GM19023 (cell line): ENCODE results near the gene MTX2.
"Not testable (repeated sequence)": the region's sequence is repeated elsewhere in the genome, so short reads cannot be mapped to it uniquely, and the experiment has no call there.

Experiments used
- ATAC-seq: cut with Tn5 transposase; IDR thresholded peaks from one replicate; pipeline ENCODE4 v1.9.1; 2021; ENCODE audit warnings: mild to moderate bottlenecking, moderate library complexity; ENCODE audit not compliant: unreplicated experiment

The MTX2 gene

DNA sequence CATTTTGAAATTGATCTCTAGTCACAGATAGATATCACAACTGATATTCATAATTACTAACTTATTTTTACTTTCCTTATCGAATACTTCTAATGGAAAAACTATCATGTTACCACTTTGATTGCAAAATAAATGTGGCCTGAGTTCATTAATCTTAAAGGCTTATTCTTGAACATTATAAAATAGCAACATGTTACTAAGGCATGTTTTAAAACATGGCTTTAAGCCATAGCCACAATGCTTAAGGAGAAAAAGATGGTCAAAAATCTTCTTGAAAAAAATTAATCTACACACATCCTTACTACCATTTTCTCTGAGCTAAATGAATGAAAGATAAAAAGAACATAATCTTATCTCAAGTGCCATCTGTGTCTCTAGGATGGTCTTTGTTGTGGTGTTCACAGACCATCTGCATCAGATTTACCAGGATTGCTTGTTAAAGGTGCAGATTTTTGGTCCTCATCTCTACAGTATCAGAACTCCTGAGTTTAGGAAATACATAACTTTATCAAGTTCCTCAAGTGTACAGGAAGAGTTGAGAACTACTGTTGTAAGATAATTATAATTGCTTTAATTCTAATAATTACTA, 15.3 kb downstream of the MTX2 start:
- ATAC-seq = no peak

DNA sequence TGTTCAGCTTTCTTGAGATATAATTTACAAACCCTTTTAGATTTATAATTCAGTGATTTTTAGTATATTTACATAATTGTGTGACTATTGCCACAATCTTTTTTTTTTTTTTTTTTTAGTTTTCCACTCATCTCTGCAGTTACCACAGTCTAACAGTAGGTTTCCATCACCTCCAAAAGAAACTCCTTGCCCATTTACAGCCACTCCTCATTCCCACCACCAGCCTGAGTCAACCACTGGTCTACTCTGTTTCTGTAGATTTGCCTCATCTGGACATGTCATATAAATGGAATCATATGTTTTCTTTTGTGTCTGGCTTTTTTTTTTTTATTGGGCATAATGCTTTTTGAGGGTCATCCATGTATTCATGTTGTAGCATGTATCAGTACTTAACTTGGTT, 16.1 kb downstream of the MTX2 start:
- ATAC-seq = no peak

DNA sequence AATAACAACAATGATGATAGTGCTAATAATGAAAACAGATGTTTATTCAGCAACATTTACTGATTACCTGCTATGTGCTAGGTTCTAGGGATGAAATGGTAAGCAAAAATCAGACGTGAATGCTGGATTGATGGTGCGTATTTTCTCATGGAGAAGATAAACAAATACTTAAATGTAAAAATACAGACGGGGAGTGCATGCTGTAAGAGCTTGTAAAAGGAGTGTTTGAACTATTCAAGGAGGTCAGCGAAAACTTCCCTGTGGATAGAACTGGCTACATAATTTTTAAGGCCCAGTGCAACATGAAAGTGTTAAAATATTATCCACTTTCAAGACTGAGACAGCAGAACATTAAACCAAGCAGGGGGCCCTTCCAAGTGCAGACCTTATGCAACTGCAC, 22.1 kb downstream of the MTX2 start:
- no peak for ATAC-seq

GRCh38 chr2:176291809-176292283, 22.6 kb downstream of the MTX2 start:
- ATAC-seq = peak; percentile 79

GRCh38 chr2:176292608-176293007, 23.4 kb downstream of the MTX2 start:
- ATAC-seq = no peak

GRCh38 chr2:176293334-176293733, 24.1 kb downstream of the MTX2 start:
- no peak for ATAC-seq

DNA sequence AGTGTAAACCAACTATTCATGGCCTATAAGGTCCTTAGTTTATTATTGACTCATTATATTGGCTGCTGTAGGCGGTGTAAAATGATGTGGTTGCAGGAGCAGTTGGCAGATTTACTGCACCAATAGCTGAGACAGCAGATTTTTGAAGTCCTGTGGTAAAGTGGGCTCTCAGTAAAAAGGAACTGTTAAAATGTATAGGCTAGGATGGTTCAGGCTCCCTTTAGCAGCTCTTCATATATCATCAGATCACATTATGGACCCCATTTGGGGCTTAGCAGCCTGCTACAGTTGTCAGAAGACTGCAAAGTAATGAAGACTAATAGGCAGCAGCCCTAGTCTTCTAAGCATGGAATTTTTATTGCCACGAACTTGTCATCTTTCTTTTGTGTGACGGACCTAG, 27.8 kb downstream of the MTX2 start:
- ATAC-seq = no peak

DNA sequence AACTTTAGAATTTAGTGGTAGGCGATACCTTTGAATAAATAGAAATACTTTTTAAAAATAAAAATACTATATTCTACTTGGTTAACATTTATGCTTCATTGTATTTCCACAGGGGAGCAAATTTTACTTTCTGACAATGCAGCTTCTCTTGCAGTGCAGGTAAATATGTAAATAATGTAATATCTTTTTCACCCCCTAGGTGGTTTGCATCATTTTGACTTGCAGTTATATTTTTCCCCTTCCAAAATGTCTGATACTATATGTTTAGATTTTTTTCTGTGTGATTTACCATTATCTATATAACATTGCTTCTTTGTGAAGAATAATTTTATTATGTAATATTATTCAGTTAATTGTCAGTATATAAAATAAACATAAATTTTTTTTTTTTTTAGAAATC, 28.5 kb downstream of the MTX2 start:
- no peak for ATAC-seq

DNA sequence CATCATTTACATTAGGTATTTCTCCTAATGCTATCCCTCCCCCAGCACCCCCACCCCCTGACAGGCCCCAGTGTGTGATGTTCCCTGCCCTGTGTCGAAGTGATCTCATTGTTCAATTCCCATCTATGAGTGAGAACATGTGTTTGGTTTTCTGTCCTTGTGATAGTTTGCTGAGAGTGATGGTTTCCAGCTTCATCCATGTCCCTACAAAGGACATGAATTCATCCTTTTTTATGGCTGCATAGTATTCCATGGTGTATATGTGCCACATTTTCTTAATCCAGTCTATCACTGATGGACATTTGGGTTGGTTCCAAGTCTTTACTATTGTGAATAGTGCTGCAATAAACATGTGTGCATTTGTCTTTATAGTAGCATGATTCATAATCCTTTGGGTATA, 36.8 kb downstream of the MTX2 start:
- not testable (repeated sequence) for ATAC-seq

- ATAC-seq = no peak
These were observed 48.0 kb downstream of the MTX2 start for GRCh38 chr2:176317199-176317598.

DNA sequence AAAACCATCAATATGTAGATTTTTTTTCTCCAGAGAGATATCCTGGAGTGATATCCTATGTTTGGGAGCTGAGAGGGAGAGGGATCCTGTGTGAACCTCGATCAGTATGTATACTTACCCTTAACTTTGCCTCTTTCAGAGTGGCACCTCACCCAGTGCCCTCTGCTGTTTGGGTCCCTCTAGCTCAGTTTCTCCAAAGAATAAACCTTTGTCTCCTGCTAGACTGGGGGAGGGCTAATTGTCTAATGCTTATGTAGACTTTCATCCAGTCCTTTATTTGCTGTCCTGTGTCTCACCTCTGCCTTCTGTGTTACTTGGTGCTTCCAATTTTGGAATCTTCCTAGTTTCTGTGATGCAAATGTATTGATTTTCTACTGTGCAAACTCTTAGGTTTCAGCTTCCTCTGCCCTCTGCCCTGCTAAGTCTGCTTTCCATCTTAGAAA, 48.4 kb downstream of the MTX2 start:
- ATAC-seq = no peak

GRCh38 chr2:176321916-176322315, 52.7 kb downstream of the MTX2 start:
- ATAC-seq = no peak

- ATAC-seq = no peak
These were observed 55.6 kb downstream of the MTX2 start for GRCh38 chr2:176324862-176325261.

- no peak for ATAC-seq
These were observed 56.5 kb downstream of the MTX2 start for GRCh38 chr2:176325732-176326131.

- ATAC-seq = no peak
These were observed 58.9 kb downstream of the MTX2 start for GRCh38 chr2:176328149-176328548.

GRCh38 chr2:176330612-176331011, 61.4 kb downstream of the MTX2 start:
- ATAC-seq = no peak

DNA sequence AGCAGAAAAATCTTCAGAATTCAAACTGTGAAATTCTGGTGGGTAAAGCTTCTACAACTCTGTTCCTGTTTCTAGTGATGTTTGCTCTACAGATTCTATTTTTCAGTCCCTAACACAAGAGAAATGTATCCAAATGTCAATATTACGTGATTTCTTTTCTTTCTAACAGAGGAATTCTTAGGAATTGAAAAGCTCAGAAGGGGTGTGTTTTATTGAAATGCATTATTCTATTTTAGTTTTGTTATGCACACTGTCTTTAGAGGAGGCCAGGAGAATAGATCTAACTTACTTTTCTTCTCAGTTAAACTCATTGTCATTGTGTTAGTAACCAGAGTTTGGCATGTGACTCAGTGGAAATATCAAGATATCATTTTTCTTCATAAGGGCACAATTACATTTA, 62.4 kb downstream of the MTX2 start:
- no peak for ATAC-seq

DNA sequence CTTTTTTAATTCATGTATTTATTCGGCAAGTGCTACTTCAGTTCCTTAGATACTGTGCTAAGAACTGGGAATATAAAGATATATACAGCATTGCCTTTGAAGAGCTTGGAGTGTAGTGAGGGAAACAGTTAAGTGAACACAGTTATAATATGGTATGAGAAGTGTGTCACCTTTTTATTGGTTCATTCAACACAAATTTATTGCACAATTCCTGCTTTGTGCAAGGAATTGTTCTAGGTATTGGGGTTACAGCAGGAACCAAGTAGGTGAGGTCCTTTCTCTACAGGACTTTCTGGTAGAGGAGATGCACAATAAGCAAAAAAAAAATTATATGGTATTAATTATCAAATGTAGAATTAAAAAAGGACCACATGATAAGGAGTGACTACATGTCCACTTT, 65.5 kb downstream of the MTX2 start:
- ATAC-seq = no peak

- no peak for ATAC-seq
These were observed 69.2 kb downstream of the MTX2 start for GRCh38 chr2:176338395-176338794.

GRCh38 chr2:176339208-176339607, 70.0 kb downstream of the MTX2 start:
- ATAC-seq = no peak

- no peak for ATAC-seq
These were observed 87.0 kb downstream of the MTX2 start for GRCh38 chr2:176356251-176356650.

DNA sequence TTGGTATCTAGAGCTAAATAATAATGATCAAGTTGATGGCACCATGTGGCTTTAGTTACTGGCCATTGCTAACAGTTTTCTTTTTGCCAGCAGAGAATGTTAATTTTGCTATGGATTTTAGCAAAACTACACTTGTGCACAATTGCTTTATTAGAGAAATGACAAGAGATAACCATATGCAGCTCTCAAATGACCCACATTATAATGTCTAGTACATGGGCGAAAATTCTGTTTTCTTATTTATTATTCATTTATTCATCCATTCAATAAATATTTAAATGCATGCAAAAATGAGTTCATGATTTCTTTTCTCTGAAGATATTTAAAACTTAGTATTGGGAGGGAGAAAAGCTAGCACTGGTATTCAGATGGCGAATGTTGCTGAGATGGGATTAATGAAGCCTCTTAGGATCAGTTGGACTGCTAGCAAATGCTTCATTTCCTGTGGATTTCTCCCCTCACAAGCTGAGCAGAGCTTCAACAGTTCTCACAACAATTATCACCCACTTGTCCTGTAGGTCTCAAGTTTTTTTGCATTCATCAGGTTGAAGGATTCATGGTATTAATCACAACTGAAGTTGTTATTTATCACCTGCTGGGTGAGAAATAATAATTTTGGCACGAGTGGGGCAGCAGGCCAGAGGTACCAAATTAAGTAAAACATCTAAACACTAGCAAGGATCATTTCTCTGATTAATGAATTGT, 95.2 kb downstream of the MTX2 start:
- ATAC-seq = no peak

- ATAC-seq = no peak
These were observed 99.1 kb downstream of the MTX2 start for GRCh38 chr2:176368349-176368748.
